ENCODE data around the gene MPL.

Gene MPL

DNA sequence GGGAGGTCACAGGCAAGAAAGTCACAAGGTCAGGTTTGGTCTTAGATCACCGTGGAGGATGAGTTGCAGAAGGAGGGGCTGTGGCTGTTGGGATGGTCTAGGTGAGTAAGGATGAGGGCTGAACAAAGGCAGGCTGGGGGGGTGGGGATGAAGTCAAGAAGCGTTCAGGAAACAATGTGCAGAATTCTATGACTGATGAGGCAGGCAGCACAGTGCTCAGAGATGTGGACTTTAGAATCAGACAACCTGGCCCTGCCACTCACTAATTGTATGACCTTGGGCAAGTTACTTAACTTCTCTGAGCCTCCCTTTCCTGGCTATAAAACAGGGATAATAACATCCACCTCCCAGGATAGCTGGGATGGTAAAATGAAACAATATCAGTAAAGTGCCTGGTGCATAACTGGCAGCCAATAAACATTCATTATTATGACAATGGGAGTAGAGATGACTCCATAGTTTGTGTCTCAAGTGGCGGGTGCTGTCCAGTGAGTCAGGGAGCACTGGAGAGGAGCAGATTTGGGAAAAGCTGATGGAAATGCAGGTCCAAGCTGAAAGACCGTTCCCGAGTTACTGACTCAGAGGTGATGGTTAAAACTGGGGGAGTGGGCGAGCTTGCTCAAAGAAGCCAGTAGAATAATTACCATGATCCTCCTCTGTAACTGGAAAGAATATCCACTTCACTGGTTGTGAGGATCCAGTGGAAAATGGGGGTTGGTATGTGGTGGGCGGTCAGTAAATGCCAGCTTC, 34.7 kb upstream of the MPL start:
- H3K4me1 Mint-ChIP-seq (ENCODE audit: low read depth): no peaks in the 10 kb centered on the region
- no peaks in the 10 kb centered on the region for H3K9me3 Mint-ChIP-seq
- no peak overlapping the region for H3K27ac Mint-ChIP-seq
- H3K4me3 Mint-ChIP-seq: no peak overlapping the region
- no peaks in the 10 kb centered on the region for H3K27me3 Mint-ChIP-seq
- no peaks in the 10 kb centered on the region for H3K36me3 Mint-ChIP-seq (ENCODE audit: low read depth)

- H3K27ac Mint-ChIP-seq: no peak overlapping the region
Observed at GRCh38 chr1:43303471-43304313, 33.9 kb upstream of the MPL start.

DNA sequence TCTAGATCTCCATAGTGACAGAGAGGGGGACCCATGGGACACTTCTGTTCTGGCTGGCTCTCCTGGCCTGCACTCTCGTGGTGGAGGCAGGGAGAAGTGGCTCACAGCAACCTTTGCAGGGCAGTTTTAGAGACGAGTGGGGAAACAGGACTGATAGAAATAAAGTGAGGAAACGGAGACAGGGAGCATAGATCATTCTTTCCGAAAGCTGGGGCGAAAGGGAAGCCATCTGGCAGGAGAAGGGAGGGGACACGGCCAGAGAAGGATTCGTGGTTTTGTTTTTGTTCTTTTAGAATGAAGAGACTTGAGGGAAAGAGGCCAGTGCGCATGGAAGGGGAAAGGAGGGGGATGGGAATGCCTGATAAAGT, 33.3 kb upstream of the MPL start:
- Mint-ChIP-seq H3K4me3 (no peak overlapping the region), H3K4me1 (ENCODE audit: low read depth) (no peaks in the 10 kb centered on the region), H3K36me3 (ENCODE audit: low read depth) (no peaks in the 10 kb centered on the region), H3K27me3 (no peaks in the 10 kb centered on the region), H3K9me3 (no peaks in the 10 kb centered on the region), H3K27ac (no peak overlapping the region)

More at GRCh38 chr1:43303471-43304313, 33.9 kb upstream of the MPL start:
- Mint-ChIP-seq H3K9me3 (no peaks in the 10 kb centered on the region), H3K27me3 (no peaks in the 10 kb centered on the region), H3K4me1 (ENCODE audit: low read depth) (no peaks in the 10 kb centered on the region), H3K4me3 (no peak overlapping the region), H3K36me3 (ENCODE audit: low read depth) (no peaks in the 10 kb centered on the region)

DNA sequence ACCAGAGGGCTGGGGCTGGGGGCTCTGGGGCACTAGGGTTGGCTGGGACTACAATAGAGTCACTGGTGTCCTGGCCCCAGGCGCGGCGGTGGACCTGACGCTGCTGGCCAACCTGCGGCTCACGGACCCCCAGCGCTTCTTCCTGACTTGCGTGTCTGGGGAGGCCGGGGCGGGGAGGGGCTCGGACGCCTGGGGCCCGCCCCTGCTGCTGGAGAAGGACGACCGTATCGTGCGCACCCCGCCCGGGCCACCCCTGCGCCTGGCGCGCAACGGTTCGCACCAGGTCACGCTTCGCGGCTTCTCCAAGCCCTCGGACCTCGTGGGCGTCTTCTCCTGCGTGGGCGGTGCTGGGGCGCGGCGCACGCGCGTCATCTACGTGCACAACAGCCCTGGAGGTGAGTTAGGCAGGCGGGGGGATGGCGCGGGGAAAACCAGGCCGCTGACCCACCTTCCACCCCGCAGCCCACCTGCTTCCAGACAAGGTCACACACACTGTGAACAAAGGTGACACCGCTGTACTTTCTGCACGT, 32.8 kb upstream of the MPL start:
- Mint-ChIP-seq H3K27me3 (no peaks in the 10 kb centered on the region), H3K36me3 (ENCODE audit: low read depth) (no peaks in the 10 kb centered on the region), H3K9me3 (no peaks in the 10 kb centered on the region), H3K4me1 (ENCODE audit: low read depth) (no peaks in the 10 kb centered on the region), H3K27ac (no peak overlapping the region), H3K4me3 (no peak overlapping the region)

DNA sequence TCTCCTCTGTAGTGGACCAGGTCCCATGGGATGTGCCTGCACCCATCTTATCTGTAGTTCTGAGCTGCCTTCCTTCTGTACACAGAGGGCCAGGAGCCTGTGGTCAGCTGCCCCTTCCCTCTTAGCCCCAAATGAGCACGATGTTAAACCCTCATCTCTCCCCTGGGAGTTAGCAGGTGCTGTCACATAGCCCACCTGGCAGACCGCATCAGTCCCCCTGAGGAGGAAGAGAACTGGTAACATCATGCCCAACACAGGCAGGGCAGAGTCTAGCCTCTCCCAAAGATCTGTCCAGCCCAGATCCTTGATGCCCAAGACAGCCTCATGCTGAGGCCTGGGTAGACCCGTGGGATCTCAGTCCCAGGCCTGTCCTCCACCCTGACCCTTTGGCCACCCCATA, 32.2 kb upstream of the MPL start:
- Mint-ChIP-seq H3K4me1 (ENCODE audit: low read depth) (no peaks in the 10 kb centered on the region), H3K9me3 (no peaks in the 10 kb centered on the region), H3K36me3 (ENCODE audit: low read depth) (no peaks in the 10 kb centered on the region), H3K27ac (no peak overlapping the region), H3K4me3 (no peak overlapping the region), H3K27me3 (no peaks in the 10 kb centered on the region)

DNA sequence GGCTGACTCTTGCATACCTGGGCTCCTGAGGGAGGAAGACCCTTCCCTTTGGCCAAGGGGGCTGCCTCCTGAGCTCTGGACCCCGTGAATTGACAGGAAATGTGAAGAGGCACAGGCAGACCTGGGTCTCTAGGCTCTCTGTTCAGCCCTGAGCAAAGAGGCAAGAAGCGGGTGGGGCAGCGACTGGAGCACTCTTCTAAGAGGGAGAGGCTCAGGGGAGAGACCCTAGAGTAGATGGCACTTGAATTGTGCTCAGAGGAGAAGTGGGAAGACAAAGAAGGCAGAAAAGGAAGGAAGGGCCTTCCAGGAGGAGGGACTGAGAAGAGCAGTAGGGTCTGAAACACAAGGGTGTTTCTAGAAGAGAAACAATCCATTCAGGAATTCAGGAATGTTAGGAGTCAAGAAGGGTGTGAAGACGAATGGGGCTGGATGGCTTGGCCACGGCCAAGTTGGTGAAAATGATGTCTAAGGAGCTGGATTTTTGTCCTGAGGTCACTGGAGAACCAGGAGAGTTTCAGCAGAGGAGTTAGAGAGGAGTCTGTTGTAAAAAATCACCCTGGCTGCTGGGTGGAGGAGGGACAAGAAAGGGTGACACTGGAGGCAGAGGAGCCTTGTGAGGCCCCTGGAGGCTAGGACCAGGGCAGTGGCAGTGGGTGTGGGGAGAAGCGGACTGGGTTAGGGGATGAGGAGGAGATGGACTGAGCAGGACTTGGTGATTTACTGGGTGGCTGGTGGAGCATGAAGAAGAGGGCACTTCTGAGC, 31.5 kb upstream of the MPL start:
- no peak overlapping the region for H3K27ac Mint-ChIP-seq
- no peaks in the 10 kb centered on the region for H3K27me3 Mint-ChIP-seq
- H3K36me3 Mint-ChIP-seq (ENCODE audit: low read depth): no peaks in the 10 kb centered on the region
- no peaks in the 10 kb centered on the region for H3K9me3 Mint-ChIP-seq
- H3K4me3 Mint-ChIP-seq: no peak overlapping the region
- no peaks in the 10 kb centered on the region for H3K4me1 Mint-ChIP-seq (ENCODE audit: low read depth)

DNA sequence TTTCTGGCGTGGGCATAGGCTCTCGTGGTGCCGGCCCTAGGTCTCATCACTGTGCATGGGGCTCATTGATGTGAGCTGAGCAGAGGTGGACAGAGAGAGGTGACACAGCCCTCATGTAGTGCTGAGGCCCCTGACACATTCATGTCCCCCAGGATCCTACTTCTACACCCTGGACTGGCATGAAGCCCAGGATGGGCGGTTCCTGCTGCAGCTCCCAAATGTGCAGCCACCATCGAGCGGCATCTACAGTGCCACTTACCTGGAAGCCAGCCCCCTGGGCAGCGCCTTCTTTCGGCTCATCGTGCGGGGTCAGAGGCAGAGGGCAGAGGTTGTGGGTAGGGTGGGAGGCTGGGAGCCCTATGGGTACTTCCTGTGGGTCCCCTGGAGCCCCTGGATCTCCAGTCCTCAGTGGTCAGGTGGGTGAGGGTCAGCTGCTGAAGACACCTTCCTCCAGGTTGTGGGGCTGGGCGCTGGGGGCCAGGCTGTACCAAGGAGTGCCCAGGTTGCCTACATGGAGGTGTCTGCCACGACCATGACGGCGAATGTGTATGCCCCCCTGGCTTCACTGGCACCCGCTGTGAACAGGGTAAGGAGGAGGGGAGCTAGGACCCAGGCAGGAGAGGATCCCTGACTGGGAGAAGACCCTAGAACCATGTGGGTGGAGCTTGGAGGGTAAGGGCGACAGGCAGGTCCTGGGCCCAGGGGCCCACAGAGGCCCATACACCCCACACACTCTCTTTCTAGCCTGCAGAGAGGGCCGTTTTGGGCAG, 30.7 kb upstream of the MPL start:
- Mint-ChIP-seq H3K27me3 (no peaks in the 10 kb centered on the region), H3K27ac (no peak overlapping the region), H3K36me3 (ENCODE audit: low read depth) (no peaks in the 10 kb centered on the region), H3K4me1 (ENCODE audit: low read depth) (no peaks in the 10 kb centered on the region), H3K4me3 (no peak overlapping the region), H3K9me3 (no peaks in the 10 kb centered on the region)

GRCh38 chr1:43307458-43308158, 30.0 kb upstream of the MPL start:
- Mint-ChIP-seq H3K27me3 (no peaks in the 10 kb centered on the region), H3K36me3 (ENCODE audit: low read depth) (no peaks in the 10 kb centered on the region)

GRCh38 chr1:43308635-43309404, 28.8 kb upstream of the MPL start:
- no peaks in the 10 kb centered on the region for H3K27me3 Mint-ChIP-seq

More at GRCh38 chr1:43307458-43308158, 30.0 kb upstream of the MPL start:
- H3K4me3 Mint-ChIP-seq: no peak overlapping the region
- H3K9me3 Mint-ChIP-seq: no peaks in the 10 kb centered on the region
- no peaks in the 10 kb centered on the region for H3K4me1 Mint-ChIP-seq (ENCODE audit: low read depth)
- H3K27ac Mint-ChIP-seq: no peak overlapping the region

GRCh38 chr1:43309405-43310025, 28.1 kb upstream of the MPL start:
- no peaks in the 10 kb centered on the region for H3K4me1 Mint-ChIP-seq (ENCODE audit: low read depth)
- H3K27ac Mint-ChIP-seq: no peak overlapping the region
- H3K27me3 Mint-ChIP-seq: no peaks in the 10 kb centered on the region
- H3K9me3 Mint-ChIP-seq: no peaks in the 10 kb centered on the region
- no peaks in the 10 kb centered on the region for H3K36me3 Mint-ChIP-seq (ENCODE audit: low read depth)
- no peak overlapping the region for H3K4me3 Mint-ChIP-seq

More at GRCh38 chr1:43308635-43309404, 28.8 kb upstream of the MPL start:
- Mint-ChIP-seq H3K4me3 (no peak overlapping the region), H3K4me1 (ENCODE audit: low read depth) (no peaks in the 10 kb centered on the region), H3K9me3 (no peaks in the 10 kb centered on the region), H3K27ac (no peak overlapping the region), H3K36me3 (ENCODE audit: low read depth) (no peaks in the 10 kb centered on the region)

DNA sequence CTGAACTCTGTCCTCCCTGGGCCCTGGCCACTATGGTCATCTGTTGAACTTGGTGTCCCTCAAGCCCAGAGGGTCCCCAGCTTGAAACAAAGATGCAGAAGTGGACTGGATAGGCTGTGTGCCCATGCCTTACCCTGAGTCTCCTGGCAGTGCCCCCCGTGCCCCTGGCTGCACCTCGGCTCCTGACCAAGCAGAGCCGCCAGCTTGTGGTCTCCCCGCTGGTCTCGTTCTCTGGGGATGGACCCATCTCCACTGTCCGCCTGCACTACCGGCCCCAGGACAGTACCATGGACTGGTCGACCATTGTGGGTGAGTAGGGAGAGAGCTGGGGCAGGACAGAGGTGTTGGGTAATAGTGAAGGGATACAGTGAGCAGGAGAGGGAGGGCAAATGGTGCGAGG, 26.1 kb upstream of the MPL start:
- Mint-ChIP-seq H3K9me3 (no peaks in the 10 kb centered on the region), H3K36me3 (ENCODE audit: low read depth) (no peaks in the 10 kb centered on the region), H3K27me3 (no peaks in the 10 kb centered on the region)

DNA sequence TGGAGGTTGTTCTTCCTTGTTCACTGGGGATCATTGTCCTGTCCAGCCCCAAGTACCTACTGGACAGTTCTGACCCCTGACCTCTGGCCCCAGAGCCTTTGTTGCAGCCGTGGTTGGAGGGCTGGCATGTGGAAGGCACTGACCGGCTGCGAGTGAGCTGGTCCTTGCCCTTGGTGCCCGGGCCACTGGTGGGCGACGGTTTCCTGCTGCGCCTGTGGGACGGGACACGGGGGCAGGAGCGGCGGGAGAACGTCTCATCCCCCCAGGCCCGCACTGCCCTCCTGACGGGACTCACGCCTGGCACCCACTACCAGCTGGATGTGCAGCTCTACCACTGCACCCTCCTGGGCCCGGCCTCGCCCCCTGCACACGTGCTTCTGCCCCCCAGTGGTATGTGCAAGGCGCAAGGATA, 25.4 kb upstream of the MPL start:
- no peak overlapping the region for H3K27ac Mint-ChIP-seq
- H3K4me3 Mint-ChIP-seq: no peak overlapping the region
- no peaks in the 10 kb centered on the region for H3K27me3 Mint-ChIP-seq
- H3K36me3 Mint-ChIP-seq (ENCODE audit: low read depth): no peaks in the 10 kb centered on the region
- no peaks in the 10 kb centered on the region for H3K4me1 Mint-ChIP-seq (ENCODE audit: low read depth)
- no peaks in the 10 kb centered on the region for H3K9me3 Mint-ChIP-seq

More for the DNA sequence above, 26.1 kb upstream of the MPL start:
- Mint-ChIP-seq H3K4me3 (no peak overlapping the region), H3K4me1 (ENCODE audit: low read depth) (no peaks in the 10 kb centered on the region), H3K27ac (no peak overlapping the region)
